OCI-LY3 (cell line): Measurements from ENCODE around the gene TNIP1.

ENCODE experiments used
- CTCF ChIP-seq: fragments of 200-600, 300-600 bp; sonication (generic); IDR thresholded peaks from 2 replicates; pipeline ENCODE4 v1.5.1; 2014; ENCODE audit warnings: antibody characterized with exemption, low read length, low read depth
- EZH2phosphoT487 ChIP-seq: fragments of 200-600 bp; shearing (Covaris generic); IDR thresholded peaks from 2 replicates; pipeline ENCODE4 v1.6.1; 2018; ENCODE audit warnings: antibody characterized with exemption, mixed run types, low read depth

- TF ChIP-seq CTCF = no peak
- no peak for TF ChIP-seq EZH2phosphoT487
Observed at GRCh38 chr5:151068433-151069197, 12.2 kb downstream of the TNIP1 start.
